OCI-LY1 (cell line): Measurements from ENCODE around the gene RPS23.
"Not testable (repeated sequence)": the region's sequence is repeated elsewhere in the genome, so short reads cannot be mapped to it uniquely, and the experiment has no call there.

ENCODE experiments used
- EZH2 ChIP-seq: fragments of 200-600 bp; sonication (generic), shearing (Covaris generic); IDR thresholded peaks from 2 replicates; pipeline ENCODE4 v1.8.0; 2017; ENCODE audit warnings: borderline replicate concordance, mixed run types, mild to moderate bottlenecking, antibody characterized with exemption, low read length, moderate library complexity, mixed read lengths
- TF ChIP-seq, protein P1 (sequence below): fragments of 200-600 bp; sonication (generic), shearing (Covaris generic); IDR thresholded peaks from 2 replicates; pipeline ENCODE4 v1.5.1; 2017; ENCODE audit warnings: mild to moderate bottlenecking, antibody characterized with exemption, low read length, moderate library complexity, mixed read lengths

DNA sequence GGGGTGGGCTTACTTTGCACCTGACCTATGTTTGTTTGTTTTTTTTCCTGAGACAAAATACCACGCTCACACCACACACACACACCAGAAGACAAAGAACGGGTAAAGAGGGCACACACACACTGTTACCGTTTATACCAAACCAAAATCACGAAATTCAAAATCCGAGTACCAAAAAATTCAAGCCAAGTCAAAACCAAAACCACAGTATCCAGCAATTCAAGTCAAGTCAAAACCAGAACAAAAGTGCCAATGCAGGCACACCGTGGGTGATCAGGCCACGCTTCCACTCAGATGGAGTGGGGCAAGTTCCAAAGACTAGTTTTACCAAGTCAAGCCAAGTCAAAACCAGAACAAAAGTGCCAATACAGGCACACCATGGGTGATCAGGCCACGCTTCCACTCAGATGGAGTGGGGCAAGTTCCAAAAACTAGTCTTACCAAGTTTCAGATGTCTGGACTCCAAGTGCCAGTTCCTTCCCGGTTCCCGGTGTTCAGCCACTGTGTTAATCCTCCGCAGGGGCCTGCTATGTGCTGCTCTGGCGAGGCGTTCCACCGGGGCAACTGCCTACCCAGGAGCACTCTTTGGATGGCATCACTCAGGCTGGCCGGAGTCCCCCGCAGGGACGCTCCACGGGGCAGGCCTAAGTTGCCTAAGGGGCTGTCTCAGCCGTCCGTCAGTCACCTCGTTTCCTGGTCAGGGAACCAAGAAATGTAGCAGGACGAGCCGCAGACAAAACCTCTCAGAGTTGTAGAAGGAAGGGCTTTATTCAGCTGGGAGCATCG is 5.4 kb downstream of the RPS23 start:
- TF ChIP-seq, protein P1, sequence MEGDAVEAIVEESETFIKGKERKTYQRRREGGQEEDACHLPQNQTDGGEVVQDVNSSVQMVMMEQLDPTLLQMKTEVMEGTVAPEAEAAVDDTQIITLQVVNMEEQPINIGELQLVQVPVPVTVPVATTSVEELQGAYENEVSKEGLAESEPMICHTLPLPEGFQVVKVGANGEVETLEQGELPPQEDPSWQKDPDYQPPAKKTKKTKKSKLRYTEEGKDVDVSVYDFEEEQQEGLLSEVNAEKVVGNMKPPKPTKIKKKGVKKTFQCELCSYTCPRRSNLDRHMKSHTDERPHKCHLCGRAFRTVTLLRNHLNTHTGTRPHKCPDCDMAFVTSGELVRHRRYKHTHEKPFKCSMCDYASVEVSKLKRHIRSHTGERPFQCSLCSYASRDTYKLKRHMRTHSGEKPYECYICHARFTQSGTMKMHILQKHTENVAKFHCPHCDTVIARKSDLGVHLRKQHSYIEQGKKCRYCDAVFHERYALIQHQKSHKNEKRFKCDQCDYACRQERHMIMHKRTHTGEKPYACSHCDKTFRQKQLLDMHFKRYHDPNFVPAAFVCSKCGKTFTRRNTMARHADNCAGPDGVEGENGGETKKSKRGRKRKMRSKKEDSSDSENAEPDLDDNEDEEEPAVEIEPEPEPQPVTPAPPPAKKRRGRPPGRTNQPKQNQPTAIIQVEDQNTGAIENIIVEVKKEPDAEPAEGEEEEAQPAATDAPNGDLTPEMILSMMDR, result not testable (repeated sequence)
- TF ChIP-seq EZH2, result not testable (repeated sequence)
